Suprapubic skin (tissue), 4 donors: ENCODE results near the gene NUS1. TPM values are rescaled to one million over a fixed set of nuclear protein-coding genes. Genes with fewer than 3 reads are reported as not detected.
"Not testable (repeated sequence)": the region's sequence is repeated elsewhere in the genome, so short reads cannot be mapped to it uniquely, and the experiment has no call there.

Experiments used
- DNase-seq, 2 donors: peaks; one replicate each; pipeline ENCODE4 v3.0.0-alpha.2; 2019; ENCODE audit warnings: low spot score in 2 of 2
- H3K27ac ChIP-seq: fragments of 200-600 bp; sonication (generic); one replicate; pipeline ENCODE4 v1.5.1; 2019
- H3K27me3 ChIP-seq: fragments of 200-600 bp; sonication (generic); one replicate; pipeline ENCODE4 v1.5.1; 2019
- H3K36me3 ChIP-seq: fragments of 200-600 bp; sonication (generic); one replicate; pipeline ENCODE4 v1.5.1; 2019
- H3K4me1 ChIP-seq: fragments of 200-600 bp; sonication (generic); one replicate; pipeline ENCODE4 v1.5.1; 2019
- H3K4me3 ChIP-seq: fragments of 200-600 bp; sonication (generic); one replicate; pipeline ENCODE4 v1.5.1; 2019; ENCODE audit warnings: mild to moderate bottlenecking
- H3K9me3 ChIP-seq: fragments of 200-600 bp; sonication (generic); one replicate; pipeline ENCODE4 v1.5.1; 2019
- CTCF ChIP-seq, 2 donors: fragments of 200-600 bp in 1 of 2; fragments of 450-650 bp in 1 of 2; sonication (generic) in 1 of 2; IDR thresholded peaks; one replicate each; pipeline ENCODE4 v1.5.1; 2016 to 2019; ENCODE audit warnings: antibody characterized with exemption in 2 of 2, mild to moderate bottlenecking in 1 of 2, moderate library complexity in 1 of 2
- EP300 ChIP-seq: sonication (generic); formaldehyde crosslinking; IDR thresholded peaks from one replicate; pipeline ENCODE4 v1.6.1; 2017; ENCODE audit warnings: antibody characterized with exemption
- POLR2A ChIP-seq, 2 donors: fragments of 450-650 bp; IDR thresholded peaks; one replicate each; pipeline ENCODE4 v1.6.1; 2017; ENCODE audit warnings: antibody characterized with exemption in 2 of 2, mild to moderate bottlenecking in 2 of 2, moderate library complexity in 2 of 2
- POLR2AphosphoS5 ChIP-seq, 3 donors: sonication (generic); formaldehyde crosslinking; IDR thresholded peaks; one replicate each; pipeline ENCODE4 v1.6.1; 2017; ENCODE audit warnings: antibody characterized with exemption in 3 of 3
- WGBS: methylation state at CpG from one replicate; pipeline ENCODE4 v1.1.5; 2018; 5-methylcytosine and 5-hydroxymethylcytosine counted together
- total RNA-seq, 4 donors: library from RNA; depleted of rRNA; stranded (reverse); fragments of >200 nt; gene quantifications; one replicate each; pipeline ENCODE4 v1.1.0, GENCODE V29; 2016

NUS1 gene
- total RNA-seq, 4 donors from 2014 or later: 13.5 to 17.9 (median 15.2) TPM

GRCh38 chr6:117653949-117654348, 21.3 kb upstream of the NUS1 start:
- Histone ChIP-seq H3K4me1 (no peaks in the 10 kb centered on the region), H3K27me3 (no peaks in the 10 kb centered on the region), H3K36me3 (no peaks in the 10 kb centered on the region), H3K4me3 (no peak overlapping the region), H3K27ac (no peak overlapping the region), H3K9me3 (no peaks in the 10 kb centered on the region)
- TF ChIP-seq EP300 (no peak), POLR2A (IDR thresholded peaks at IDR 0.05) (no peak), POLR2AphosphoS5 (IDR thresholded peaks at IDR 0.05) (no peak), CTCF (IDR thresholded peaks at IDR 0.05) (no peak)
- no peak for DNase-seq
- 94% methylated on average over 2 of the region's 2 CpGs for WGBS

GRCh38 chr6:117655380-117655779, 19.9 kb upstream of the NUS1 start:
- H3K4me1 ChIP-seq: no peaks in the 10 kb centered on the region
- no peaks in the 10 kb centered on the region for H3K36me3 ChIP-seq
- no peak overlapping the region for H3K27ac ChIP-seq
- H3K9me3 ChIP-seq: no peaks in the 10 kb centered on the region
- TF ChIP-seq CTCF (IDR thresholded peaks at IDR 0.05) (no peak), POLR2A (IDR thresholded peaks at IDR 0.05) (no peak), EP300 (no peak), POLR2AphosphoS5 (IDR thresholded peaks at IDR 0.05) (no peak)
- H3K27me3 ChIP-seq: no peaks in the 10 kb centered on the region
- WGBS: 77% methylated on average over 2 of the region's 2 CpGs
- no peak for DNase-seq
- H3K4me3 ChIP-seq: no peak overlapping the region

GRCh38 chr6:117666881-117667280, 8.4 kb upstream of the NUS1 start:
- no peak for DNase-seq
- H3K27ac ChIP-seq: no peak overlapping the region
- WGBS: 66% methylated on average over 1 of the region's 1 CpG
- no peaks in the 10 kb centered on the region for H3K27me3 ChIP-seq
- H3K4me1 ChIP-seq: no peaks in the 10 kb centered on the region
- H3K36me3 ChIP-seq: no peaks in the 10 kb centered on the region
- no peak overlapping the region for H3K4me3 ChIP-seq
- no peaks in the 10 kb centered on the region for H3K9me3 ChIP-seq
- TF ChIP-seq POLR2A (IDR thresholded peaks at IDR 0.05): no peak

GRCh38 chr6:117668736-117669135, 6.5 kb upstream of the NUS1 start:
- Histone ChIP-seq H3K27ac (no peak overlapping the region), H3K9me3 (no peaks in the 10 kb centered on the region), H3K4me3 (no peak overlapping the region), H3K27me3 (no peaks in the 10 kb centered on the region), H3K36me3 (no peaks in the 10 kb centered on the region), H3K4me1 (no peaks in the 10 kb centered on the region)
- DNase-seq: no peak
- TF ChIP-seq EP300: no peak
- no peak for TF ChIP-seq POLR2A (IDR thresholded peaks at IDR 0.05)
- TF ChIP-seq POLR2AphosphoS5 (IDR thresholded peaks at IDR 0.05): no peak

- 74% methylated on average over 10 of the region's 10 CpGs for WGBS
- Histone ChIP-seq H3K27ac (no peak overlapping the region), H3K4me1 (peaks cover 37% of the 10 kb centered on the region)
Observed at GRCh38 chr6:117674503-117674902, 766 bp upstream of the NUS1 start.

GRCh38 chr6:117675658-117676301, 511 bp downstream of the NUS1 start:
- not testable (repeated sequence) for DNase-seq, H3K9me3 ChIP-seq, H3K27me3 ChIP-seq, H3K36me3 ChIP-seq
- Histone ChIP-seq H3K4me3 (peak overlapping the region; percentile 77), H3K4me1 (peaks cover 48% of the 10 kb centered on the region), H3K27ac (peak overlapping the region; percentile 81)
- 0% methylated on average over 11 of the region's 62 CpGs for WGBS

More at GRCh38 chr6:117674503-117674902, 766 bp upstream of the NUS1 start:
- no peaks in the 10 kb centered on the region for H3K36me3 ChIP-seq
- TF ChIP-seq CTCF (IDR thresholded peaks at IDR 0.05) (no peak), EP300 (no peak), POLR2A (IDR thresholded peaks at IDR 0.05) (no peak), POLR2AphosphoS5 (IDR thresholded peaks at IDR 0.05) (no peak)
- no peak for DNase-seq
- peak overlapping the region; percentile 77 for H3K4me3 ChIP-seq
- no peaks in the 10 kb centered on the region for H3K27me3 ChIP-seq
- H3K9me3 ChIP-seq: no peaks in the 10 kb centered on the region
